Measurements from ENCODE around the gene ADNP.
"Not testable (repeated sequence)": the region's sequence is repeated elsewhere in the genome, so short reads cannot be mapped to it uniquely, and the experiment has no call there.

ADNP gene

DNA sequence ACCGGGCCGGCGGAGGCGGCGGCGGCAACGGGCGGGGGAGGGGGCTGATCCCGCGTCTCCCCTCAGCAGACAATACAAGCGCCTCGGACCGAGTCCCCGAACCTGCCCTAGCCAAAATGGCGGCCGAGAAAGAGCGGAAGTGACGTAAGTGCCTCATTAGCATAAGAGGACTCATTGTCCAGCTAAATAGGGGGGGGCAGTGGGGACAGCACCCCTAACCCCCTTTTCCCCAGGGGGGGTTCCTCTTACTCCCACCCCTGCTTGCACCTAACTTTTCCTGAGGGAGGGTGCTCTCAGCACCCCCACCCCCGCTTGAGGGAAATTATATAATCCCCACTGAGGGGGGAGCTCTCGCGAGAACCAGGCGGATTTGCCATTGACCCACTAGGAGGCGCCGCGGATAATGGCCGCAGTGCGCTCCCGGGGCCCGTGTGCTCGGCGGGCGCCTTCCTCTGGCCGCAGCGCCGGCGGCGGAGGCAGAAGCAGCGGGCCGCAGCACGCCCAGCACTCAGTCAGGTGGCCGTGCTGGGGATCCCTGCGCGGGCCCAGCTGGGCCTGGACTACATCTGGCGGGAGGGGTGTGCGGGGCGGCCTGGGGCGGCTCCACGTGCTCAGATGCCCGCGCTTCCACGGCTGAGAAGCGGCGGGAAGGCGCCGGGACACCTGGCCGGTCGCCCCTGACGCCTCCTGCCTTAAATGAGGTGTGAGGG, at the start of gene ADNP:
Gene ADNP (minus strand): TSS at position 132 of the 710 bp plus-strand sequence. CDS start 27,441 bp downstream, outside the sequence.
- DNase-seq (ENCODE audit: low read depth) = peak; percentile 91

DNA sequence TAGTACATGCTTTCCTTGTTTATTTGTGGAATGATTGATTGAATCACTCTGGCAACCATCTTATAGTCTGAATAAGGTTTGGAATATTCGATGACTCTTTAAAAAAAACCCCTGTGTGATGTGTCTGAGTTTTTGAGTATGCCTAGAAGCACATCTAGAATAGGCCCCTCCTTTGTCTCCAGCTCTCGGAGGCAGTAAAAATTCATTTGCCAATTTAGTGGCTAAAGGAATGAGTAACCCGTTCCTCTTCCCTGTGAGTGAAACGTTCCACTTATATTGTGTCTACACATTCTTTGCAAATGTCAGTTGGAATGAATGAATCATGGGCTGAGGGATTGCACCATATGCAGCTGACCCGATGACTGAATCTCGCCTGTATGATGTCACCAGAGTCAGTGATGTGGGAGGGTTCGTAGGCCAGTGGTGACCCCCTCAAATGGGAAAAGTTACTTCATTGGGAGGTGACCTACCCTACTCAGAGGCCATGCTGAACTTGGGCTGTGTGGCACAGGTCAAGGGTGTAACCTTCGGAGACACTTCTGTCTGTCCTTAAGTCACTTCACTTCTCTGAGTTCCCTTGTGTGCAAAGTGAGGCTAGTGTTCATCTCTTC, 48.9 kb upstream of the ADNP start:
- peak; percentile 96 for DNase-seq (ENCODE audit: low read depth)

DNA sequence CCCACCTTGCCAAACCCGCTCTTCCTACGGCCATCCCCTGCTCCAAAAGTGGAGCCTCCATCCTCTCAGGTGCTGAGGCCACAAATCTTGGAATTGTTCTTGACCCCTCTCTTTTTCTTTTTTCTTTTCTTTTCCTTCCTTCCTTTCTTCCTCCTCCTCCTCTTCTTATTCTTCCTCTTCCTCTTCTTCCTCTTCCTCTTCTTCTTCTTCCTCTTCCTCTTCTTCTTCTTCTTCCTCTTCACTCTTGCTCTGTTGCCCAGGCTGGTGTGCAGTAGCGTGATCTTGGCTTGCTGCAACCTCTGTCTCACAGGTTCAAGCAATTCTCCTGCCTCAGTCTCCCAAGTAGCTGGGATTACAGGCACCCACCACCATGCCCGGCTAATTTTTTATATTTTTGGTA, 47.3 kb upstream of the ADNP start:
- not testable (repeated sequence) for DNase-seq (ENCODE audit: low read depth)

DNA sequence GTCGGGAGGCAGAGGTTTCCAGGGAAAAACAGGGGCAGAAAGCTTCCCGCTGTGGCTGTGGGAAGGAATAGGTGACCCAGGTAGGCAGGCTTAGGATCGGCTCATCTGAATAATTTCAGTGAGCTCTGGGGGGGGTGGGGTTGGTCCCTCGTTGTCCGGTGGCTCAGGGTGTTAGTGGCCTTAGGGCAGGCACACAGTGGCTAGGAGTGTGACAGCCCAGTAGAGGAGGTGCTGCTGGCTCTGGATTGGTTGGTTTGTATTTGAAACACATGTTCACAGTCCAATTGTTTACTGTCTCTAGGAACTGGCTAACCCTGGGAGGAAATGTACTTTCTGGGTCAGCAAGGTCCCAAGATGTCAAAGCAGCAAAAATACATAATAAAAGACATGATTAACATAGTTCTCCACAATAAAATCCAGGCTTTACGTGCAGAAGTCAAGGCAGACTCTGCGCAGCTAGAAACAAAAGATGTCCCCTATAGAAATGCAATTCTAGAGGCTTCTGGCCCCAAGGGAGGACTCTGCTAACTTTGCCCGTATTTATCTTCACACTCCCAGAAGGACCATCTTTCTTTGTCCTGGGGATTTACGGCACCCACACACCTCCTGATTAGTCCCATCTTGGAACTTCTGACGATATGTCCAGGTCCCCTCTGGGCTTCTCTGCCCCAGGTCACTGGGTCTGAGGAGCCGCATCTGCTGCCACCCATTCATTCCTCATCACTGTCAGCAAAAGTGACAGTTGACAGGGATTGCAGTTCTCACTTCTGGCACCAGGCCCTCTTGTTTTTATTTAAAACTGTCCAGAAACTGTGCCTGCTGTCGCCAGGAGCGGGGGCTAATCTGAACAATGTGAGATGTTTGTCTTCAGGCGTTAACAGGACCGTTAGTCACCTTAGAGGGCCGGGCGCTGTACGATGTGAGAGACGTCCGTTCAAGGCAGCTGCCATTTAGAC, 46.1 kb upstream of the ADNP start:
- DNase-seq (ENCODE audit: low read depth) = no peak

DNA sequence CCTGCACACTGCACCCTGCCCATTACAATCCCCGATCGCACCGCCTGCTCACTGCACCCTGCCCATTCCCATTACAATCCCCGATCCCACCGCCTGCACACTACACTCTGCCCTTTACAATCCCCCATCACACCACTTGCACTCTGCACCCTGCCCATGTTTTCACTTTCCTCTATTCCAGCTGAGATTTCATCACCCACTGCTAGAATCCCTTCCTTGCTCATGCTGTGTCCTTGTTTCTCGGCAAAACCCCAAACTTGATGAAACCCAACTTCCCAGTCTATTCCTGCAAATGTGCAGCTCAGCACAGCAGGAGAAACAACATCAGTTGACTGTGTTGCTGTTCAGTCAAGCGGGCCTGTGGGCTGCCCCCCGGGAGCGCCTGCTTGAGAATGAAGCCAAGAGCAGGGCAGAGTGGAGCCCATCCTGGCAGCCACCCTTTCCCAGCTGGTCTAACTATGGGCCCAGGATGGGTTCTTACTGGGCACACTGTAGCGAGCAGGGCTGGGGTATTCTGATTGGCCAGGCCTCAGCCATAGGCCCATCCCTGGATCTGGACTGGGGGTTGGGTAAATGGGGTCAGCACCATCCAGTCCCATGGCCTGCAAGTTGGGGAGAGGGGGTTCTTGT, 44.6 kb upstream of the ADNP start:
- no peak for DNase-seq (ENCODE audit: low read depth)

DNA sequence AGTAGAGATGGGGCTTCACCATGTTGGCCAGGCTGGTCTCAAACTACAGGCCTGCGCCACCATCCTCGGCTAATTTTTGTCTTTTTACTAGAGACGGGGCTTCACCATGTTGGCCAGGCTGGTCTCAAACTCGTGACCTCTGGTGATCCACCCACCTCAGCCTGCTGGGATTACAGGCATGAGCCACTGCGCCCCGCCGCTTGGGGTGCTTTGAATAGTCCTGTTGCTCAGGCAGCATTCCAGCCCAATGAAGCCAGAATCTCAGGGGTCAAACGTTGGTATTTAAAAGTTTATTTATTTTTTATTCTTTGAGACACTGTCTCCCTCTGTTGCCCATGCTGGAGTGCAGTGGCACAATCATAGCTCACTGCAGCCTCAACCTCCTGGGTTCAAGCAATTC, 38.7 kb upstream of the ADNP start:
- DNase-seq (ENCODE audit: low read depth) = no peak

DNA sequence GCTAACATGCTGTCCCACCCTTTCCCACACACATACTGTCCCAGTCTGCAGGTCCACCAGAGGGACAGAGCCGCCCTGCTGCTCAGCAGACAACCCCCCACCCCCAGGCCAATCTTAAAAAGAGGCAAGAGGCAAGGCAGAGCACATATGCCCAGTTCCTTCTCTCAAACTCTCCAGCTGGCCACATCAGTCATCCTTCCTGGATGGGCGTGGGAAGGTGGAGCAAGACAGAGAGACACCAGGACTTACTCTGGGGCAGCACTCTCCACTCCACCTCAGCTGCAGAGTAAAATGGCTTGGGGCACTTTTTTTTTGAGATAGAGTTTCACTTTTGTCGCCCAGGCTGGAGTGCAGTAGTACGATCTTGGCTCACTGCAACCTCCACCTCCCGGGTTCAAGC, 38.2 kb upstream of the ADNP start:
- no peak for DNase-seq (ENCODE audit: low read depth)

DNA sequence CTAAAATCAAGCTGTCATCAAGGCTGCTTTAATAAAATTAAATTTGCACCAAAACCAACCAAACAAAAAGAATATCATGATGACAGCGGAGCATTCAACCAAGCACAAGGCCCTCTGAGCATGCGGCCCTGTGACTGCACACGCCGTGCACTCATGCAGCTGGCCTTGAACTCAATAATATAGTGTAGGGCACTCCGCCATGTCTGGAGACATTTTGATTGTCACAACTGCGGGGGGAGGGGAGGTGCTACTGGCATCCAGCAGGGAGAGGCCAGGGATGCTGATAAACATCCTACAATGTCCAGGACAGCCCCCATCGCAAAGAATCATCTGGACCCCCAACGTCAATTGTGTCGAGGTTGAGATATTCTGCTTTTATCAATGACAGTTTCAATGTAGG, 37.1 kb upstream of the ADNP start:
- DNase-seq (ENCODE audit: low read depth) = no peak

DNA sequence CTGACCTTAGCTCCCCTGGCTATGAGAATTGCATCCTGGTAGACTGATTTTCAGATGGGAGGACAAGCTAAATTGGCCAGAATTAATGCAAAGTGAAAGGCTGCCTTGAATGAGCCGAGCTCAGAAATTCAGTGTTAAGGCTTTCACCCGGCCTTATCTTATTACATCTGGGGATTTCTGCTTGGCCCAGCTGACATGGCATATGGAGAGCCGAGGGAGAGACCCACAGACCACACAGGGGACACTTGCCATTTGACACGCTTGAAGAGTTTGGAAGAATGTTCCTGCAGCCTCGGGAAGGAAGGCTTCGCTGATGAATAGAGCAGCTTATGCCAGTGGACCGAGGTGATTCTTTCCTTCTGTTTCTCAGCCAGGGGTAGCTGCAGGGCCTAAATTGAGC, 36.3 kb upstream of the ADNP start:
- DNase-seq (ENCODE audit: low read depth) = no peak

DNA sequence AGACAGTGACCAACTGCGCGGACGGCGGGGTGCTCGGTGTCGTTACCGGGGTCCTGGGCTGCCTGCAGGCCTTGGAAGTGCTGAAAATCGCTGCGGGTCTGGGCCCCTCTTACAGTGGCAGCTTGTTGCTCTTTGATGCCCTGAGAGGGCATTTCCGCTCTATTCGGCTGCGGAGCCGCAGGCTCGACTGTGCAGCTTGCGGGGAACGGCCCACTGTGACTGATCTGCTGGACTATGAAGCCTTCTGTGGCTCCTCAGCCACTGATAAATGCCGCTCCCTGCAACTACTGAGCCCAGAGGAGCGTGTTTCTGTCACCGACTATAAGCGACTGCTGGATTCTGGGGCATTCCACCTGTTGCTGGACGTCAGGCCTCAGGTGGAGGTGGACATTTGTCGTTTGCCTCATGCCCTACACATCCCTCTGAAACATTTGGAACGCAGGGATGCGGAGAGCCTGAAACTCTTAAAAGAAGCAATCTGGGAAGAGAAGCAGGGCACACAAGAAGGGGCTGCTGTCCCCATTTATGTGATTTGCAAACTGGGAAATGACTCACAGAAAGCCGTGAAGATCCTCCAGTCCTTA, 28.4 kb upstream of the ADNP start:
- no peak for DNase-seq (ENCODE audit: low read depth)

DNA sequence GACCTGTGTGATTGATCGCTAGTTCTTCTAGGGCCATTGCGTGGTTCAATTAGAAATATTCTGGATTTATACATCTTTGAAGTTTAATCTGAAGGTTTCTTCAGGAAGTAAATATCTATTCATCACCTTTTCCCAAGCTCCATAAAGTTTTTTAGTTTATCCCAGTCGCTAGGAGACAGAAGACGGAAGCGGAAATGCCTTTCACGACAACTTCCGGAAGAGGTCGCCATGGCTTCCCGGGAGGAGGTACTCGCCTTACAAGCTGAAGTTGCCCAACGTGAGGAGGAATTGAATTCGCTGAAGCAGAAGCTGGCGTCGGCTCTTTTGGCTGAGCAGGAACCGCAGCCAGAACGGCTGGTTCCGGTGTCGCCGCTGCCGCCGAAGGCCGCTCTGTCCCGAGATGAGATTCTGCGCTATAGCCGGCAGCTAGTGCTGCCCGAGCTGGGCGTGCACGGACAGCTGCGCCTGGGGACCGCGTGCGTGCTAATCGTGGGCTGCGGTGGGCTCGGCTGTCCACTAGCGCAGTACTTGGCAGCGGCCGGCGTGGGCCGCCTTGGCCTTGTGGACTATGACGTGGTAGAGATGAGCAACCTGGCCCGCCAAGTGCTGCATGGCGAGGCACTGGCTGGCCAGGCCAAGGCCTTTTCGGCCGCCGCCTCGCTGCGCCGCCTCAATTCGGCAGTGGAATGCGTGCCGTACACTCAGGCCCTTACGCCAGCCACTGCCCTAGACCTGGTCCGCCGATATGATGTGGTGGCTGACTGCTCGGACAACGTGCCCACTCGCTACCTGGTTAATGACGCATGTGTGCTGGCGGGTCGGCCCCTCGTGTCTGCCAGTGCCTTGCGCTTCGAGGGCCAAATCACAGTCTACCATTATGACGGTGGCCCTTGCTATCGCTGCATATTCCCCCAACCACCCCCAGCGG, 27.6 kb upstream of the ADNP start, which contains the start of gene MOCS3:
Gene MOCS3 (plus strand): TSS at position 204 of the 928 bp plus-strand sequence. CDS start 25 bp downstream, at position 229.
- peak; percentile 94 for DNase-seq (ENCODE audit: low read depth)

DNA sequence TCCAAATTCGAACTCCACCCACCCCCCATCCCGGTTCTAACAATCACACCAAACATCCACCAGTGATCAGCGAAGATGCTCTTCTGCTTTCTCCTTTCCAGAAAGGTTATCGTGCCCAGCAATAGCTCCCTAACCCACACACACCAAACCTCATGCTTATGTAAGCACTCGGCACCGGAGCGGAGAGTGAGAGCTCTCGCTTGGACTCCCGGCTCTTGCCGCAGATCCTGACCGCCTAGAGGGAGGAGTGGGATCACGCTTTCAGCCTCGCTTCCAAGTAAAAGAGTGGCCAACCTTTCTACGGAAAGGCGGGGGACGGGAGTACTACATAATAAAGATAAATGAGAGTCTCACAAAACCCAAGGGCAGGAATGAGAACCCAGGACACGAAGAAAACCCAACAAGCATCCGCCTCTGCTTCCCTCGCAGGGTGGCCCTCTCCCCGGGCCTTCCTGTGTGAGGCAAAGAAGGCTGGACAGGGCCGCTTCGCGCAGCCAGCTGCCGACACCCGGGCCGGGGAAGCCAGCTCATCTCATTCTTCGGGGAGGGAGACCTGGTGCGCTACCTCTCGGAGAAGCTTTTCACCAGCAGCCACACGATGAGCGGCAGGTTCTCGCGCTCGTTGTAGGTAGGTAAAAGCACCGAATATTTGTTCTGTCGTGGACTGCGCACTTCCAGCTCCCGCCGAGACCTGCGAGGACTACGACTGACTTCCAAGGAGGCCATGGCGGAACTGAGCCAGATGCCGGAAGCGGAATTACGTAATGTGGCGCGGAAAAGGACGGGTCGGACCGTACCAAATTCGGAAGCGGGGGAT, 26.8 kb upstream of the ADNP start, which contains the start of gene DPM1:
Gene DPM1 (minus strand): TSS at position 735 of the 817 bp plus-strand sequence. CDS start 9 bp downstream, at position 726.
- DNase-seq (ENCODE audit: low read depth) = peak; percentile 88

DNA sequence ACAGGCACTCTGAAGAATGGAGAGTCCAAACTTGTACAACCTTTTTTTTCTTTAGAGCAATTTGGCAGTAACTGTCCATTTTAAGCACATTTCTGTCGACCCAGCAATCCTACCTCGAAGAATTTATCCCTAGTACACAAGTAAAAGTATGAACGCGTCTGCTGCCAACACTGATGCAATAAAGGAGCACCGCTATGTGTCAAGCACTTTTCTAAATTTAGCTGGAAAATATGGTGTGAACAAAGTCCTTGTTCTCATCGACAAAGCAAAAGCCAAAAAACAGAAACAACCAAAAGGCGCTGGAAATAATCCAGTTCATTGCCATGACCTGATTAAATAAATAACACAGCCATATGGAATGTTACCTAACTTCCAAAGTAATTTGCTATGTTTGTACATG, 26.0 kb upstream of the ADNP start:
- DNase-seq (ENCODE audit: low read depth) = peak; percentile 27

DNA sequence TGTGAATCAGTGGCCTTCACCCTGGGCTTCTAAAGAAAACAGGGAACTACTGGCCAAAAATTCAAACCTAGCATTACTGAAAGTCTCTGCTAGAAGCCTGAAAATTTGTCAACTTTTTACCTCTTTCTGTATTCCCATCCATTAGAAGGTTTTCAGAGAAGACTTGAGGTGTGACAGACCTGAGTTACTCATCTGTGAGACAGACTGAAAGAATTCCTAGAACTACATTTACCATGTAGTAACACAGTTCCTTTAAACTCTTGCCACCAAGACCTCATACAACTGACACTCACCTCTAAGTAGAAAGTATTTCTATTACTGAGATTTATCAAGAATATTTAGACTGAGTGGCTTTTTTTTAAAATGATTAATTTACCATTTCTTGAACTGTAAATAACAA, 22.6 kb upstream of the ADNP start:
- no peak for DNase-seq (ENCODE audit: low read depth)

DNA sequence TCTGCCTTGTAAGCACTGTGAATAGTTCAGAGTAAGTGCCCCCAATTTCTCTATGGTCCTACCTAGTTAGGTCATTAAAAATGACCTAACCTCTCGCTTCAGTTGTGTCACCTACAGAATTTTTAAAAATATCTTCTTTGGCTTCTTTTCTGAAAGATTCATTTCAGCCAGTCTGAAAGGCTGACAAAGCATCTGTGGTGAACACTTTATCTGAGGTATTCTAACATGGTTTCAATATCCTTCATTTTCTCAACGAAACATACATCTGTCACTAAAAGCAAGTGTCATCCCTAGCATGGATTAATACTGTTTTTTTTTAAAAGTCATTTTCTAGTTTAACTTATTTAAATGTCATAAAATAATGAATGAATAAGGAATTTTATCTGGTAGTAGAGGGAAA, 22.0 kb upstream of the ADNP start:
- DNase-seq (ENCODE audit: low read depth) = no peak

DNA sequence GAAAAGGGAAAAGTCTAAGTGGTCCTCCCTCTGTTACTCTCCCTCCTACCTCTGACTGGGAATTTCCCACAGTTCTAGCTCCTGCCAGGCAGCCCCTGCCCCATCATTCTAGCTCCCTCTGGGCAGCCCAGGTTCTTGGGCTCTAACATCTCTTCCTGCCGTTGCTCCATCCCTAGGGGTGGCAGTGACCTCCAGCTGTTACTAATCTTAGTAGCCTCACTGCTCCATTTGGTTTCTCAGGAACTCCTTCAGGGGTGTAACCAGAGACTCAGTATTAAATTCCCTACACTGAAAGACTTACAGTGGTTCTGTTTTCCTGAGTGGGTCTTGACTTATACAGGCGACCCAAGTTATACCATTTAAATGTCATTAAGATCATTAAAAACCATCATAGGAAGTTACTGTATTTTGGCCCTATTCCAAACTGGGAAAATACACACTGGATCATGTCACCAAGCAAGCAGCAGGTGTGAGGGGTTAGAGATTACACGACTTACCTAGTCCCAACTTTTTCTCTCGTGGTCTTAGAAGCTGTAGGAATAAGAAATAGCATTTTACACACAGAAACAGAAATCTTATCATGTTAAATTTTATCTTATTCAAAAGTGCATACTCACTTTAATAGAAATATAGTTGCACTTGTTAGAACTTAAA, 17.0 kb upstream of the ADNP start:
- DNase-seq (ENCODE audit: low read depth) = peak; percentile 18

DNA sequence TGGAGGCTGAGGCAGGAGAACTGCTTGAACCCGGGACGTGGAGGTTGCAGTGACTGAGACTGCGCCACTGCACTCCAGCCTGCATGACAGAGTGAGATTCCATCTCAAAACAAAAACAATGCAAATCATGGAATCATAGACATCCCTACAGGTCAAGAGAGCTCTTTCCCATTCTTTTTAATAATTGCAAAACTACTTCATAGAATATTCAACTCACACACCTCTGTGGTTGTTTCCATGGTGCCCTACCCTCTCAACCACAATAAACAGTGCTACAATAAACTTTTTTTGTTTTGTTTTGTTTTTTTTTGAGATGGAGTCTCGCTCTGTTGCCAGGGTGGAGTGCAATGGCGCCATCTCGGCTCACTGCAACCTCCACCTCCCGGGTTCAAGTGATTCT, 11.8 kb upstream of the ADNP start:
- DNase-seq (ENCODE audit: low read depth) = no peak

DNA sequence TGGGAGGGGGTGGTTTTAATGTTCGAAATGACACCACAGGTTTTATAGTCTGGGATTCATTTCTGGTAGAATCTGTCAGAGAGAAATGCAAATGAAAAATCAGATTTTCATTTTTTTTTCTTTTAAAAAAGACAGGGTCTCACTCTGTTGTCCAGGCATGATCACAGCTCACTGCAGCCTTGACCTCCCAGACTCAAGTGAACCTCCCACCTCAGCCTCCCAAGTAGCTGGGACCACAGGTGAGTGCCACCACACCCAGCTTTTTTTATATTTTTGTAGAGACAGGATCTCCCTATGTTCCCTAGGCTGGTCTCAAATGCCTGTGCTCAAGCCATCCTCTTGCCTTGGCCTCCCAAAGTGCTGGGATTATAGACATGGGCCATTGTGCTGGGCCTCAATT, 2.4 kb upstream of the ADNP start:
- DNase-seq (ENCODE audit: low read depth) = no peak

DNA sequence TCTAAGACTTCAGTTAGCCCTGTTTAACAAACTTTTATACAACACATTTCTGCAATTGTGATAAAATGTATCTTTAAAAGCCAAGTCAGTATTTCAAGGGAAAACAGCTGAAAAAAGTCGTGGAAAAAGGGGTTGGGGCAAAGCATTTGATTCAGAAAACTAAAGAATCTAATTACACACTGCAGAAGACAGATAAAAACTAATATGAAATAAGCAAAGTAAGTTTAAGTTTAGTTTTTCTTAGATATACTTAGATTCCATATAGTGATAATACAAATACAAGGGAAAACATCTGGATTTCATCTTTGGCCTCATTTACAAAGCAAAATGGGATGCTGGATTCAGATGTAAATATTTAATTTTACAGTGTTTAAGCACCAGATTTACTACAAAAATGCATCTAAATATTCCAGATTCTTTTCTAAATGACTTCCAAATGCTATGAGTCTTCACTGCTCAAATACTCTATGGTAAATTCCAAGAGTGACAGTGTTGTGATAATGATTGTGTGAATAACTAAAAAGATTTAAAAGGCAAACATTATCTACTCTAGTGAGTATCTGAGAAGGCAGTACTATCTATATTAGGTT, 1.5 kb upstream of the ADNP start:
- peak; percentile 44 for DNase-seq (ENCODE audit: low read depth)
